Measurements from ENCODE around the gene FTSJ1. TPM values are rescaled to one million over a fixed set of nuclear protein-coding genes. Genes with fewer than 3 reads are reported as not detected.

FTSJ1 gene
- total and polyA plus RNA-seq, 2 experiments from 2014 or later, result 42.8 to 76.3 TPM

- TF ChIP-seq ZNF114 (CRISPR knock-in tag; IDR thresholded peaks at IDR 0.05) (no peak), JUNB (IDR thresholded peaks at IDR 0.05; ENCODE audit: unreplicated experiment) (no peak), EZH2phosphoT487 (IDR thresholded peaks at IDR 0.05; ENCODE audit: unreplicated experiment) (no peak), REST (IDR thresholded peaks at IDR 0.05; ENCODE audit: unreplicated experiment) (no peak), ETS1 (IDR thresholded peaks at IDR 0.05) (no peak), EZH2 (IDR thresholded peaks at IDR 0.05; ENCODE audit: low read depth, unreplicated experiment) (no peak), STAT1 (IDR thresholded peaks at IDR 0.05; ENCODE audit: unreplicated experiment) (no peak), CREB1 (CRISPR knock-in tag; IDR thresholded peaks at IDR 0.05; ENCODE audit: low read depth) (no peak), ZNF462 (CRISPR knock-in tag; IDR thresholded peaks at IDR 0.05) (no peak), NANOG (IDR thresholded peaks at IDR 0.05; ENCODE audit: borderline replicate concordance) (no peak), ZNF331 (CRISPR knock-in tag; IDR thresholded peaks at IDR 0.05; ENCODE audit: low read depth) (no peak), CTCF (conservative IDR thresholded peaks at IDR 0.05; ENCODE audit: low read depth in 2 of 2) (no peak), POLR2AphosphoS5 (IDR thresholded peaks at IDR 0.05; ENCODE audit: low read depth) (no peak)
- Histone ChIP-seq H3K4me1 (ENCODE audit: insufficient read depth) (no peaks in the 10 kb centered on the region), H3K36me3 (ENCODE audit: insufficient read depth) (no peaks in the 10 kb centered on the region), H3K4me2 (no peak overlapping the region), H3K9me2 (ENCODE audit: insufficient read depth) (no peaks in the 10 kb centered on the region), H2AFZ (no peak overlapping the region), H3K27me3 (ENCODE audit: insufficient read depth) (no peaks in the 10 kb centered on the region), H4K20me1 (replicated peaks; ENCODE audit: insufficient read depth) (no peaks in the 10 kb centered on the region), H3F3A (replicated peaks; ENCODE audit: low read depth) (no peaks in the 10 kb centered on the region), H3K4me3 (no peak overlapping the region), H3K27ac (ENCODE audit: low read depth) (no peak overlapping the region), H3K79me2 (replicated peaks; ENCODE audit: insufficient read depth) (no peaks in the 10 kb centered on the region)
- Mint-ChIP-seq H3K36me3 (ENCODE audit: low read depth) (0 out of 3 replicates have a peak, but pooled peaks cover 4% of the 10 kb centered on the region), H3K27me3 (ENCODE audit: insufficient read depth, low read depth, poor library complexity) (no peaks in the 10 kb centered on the region), H3K27ac (no peak overlapping the region), H3K4me1 (no peaks in the 10 kb centered on the region), H3K9me3 (no peaks in the 10 kb centered on the region), H3K4me3 (no peak overlapping the region)
- ATAC-seq (no peak), DNase-seq (ENCODE audit: low spot score) (no peak)
Measured at GRCh38 chrX:48491809-48492208, 15.8 kb downstream of the FTSJ1 start.
